GM19099 (cell line): Measurements from ENCODE around the gene RAD23A.

Experiments used
- POLR2A ChIP-seq: IDR thresholded peaks from 3 replicates; pipeline ENCODE4 v1.6.1; 2011; ENCODE audit warnings: low read depth; ENCODE audit not compliant: insufficient read length; ENCODE audit errors: extremely low read depth

RAD23A gene

GRCh38 chr19:12933287-12934072 is 12.2 kb upstream of the RAD23A start, which contains the start of gene FARSA:
FARSA (minus strand) TSS chr19:12933711; CDS start chr19:12933696, 15 bp downstream.
- peak; percentile 95 for TF ChIP-seq POLR2A

DNA sequence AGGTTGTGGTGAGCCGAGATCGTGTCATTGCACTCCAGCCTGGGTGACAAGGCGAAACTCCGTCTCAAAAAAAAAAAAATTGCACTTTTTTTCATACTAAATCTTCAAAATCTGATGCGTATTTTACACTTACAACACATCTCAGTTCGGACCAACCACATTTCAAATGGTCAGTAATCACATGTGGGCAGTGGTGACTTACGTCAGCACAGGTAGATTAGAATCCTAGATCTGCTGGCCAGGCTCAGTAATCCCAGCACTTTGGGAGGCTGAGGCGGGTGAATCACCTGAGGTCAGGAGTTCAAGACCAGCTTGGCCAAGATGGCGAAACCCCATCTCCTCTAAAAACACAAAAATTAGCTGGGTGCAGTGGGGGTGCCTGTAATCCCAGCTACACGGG is 10.6 kb upstream of the RAD23A start:
- TF ChIP-seq POLR2A: no peak

DNA sequence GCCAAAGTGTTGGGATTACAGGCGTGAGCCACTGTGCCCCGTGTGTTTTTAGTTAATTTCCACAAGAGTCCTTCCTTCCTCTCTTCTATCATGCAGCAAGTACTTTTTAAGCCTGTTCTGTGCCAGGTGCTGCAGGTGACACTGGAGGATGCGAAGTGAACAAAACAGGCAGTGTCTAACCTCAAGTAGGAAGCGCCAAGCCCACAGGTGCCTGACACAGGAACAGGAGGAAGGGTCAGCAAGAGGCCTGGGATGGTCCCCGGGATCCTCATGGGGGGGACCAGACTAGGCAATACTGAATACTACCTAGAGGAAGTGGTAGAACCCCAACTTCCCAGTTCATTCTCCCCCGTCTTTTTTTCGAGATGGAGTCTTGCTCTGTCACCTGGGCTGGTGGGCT is 9.1 kb upstream of the RAD23A start:
- TF ChIP-seq POLR2A: no peak

DNA sequence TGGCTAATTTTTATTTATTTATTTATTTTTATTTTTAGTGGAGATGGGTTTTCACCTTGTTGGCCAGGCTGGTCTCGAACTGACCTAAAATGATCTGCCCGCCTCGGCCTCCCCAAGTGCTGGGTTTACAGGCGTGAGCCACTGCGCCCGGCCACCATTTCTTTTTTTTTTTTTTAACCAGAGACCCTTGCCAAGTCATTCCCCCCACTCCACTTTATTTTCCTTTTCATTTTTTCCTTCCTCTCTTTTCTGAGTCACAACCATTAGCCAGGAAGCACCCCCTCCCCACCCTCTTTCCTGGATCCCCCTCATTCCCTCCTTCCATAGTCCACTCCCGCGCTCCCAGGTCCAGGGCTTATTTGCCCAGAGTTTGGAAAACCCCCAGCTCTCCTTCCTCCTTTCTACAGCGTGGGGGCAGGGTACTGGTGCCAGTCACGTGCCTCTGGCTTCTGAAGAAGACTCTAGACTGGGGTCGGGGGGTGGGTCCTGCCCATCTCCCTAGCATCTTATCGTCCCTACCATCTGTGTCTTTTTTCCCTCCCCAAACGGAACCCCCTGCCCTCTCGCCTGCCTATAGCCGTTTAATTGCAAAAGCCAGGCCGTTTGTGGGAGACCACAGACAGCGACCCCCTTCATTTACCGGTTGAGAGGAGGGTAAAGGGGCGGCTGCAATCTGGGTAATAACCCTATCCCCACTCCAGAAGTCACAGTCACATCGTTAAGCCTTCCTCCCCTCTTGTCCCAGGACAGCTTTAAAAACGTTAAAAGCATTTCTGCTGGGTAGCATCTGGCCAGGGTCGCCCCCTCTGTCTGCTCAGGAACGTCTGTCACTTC is 8.4 kb upstream of the RAD23A start:
- TF ChIP-seq POLR2A: no peak

DNA sequence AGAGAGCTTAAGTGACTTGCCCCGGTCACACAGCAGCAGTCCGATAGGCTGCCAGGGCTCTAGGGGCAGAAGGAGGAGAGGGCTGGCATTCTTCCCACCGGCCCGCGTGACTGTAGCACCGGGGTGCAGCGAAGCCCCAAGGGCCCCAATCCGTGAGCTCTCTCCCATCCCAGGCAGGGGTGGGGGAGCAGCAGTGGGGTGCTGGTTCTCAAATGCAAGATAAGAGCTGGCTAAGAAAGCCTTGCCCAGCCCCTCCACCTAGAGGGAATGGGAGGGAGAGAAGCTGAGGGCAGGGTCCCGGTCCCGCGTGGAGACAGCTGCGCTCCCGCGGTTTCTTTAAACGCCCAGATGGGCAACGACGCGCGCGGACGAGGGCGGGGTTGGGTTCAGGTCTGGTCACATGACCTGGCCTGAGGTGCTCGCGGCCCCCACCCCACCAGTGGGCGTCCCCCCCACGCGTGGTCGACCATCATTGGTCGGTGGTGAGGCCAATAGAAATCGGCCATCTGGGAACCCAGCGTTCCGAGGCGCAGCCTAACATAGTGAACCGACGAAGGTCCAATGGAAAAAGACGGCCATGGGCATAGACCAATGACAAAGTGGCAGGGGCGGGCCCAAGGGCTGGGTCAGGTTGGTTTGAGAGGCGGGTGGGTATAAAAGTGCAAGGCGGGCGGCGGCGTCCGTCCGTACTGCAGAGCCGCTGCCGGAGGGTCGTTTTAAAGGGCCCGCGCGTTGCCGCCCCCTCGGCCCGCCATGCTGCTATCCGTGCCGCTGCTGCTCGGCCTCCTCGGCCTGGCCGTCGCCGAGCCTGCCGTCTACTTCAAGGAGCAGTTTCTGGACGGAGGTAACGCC is 7.5 kb upstream of the RAD23A start, which contains the start of gene CALR:
Gene CALR (plus strand): TSS at position 683 of the 852 bp plus-strand sequence. CDS start 71 bp downstream, at position 754.
- peak; percentile 100 for TF ChIP-seq POLR2A

DNA sequence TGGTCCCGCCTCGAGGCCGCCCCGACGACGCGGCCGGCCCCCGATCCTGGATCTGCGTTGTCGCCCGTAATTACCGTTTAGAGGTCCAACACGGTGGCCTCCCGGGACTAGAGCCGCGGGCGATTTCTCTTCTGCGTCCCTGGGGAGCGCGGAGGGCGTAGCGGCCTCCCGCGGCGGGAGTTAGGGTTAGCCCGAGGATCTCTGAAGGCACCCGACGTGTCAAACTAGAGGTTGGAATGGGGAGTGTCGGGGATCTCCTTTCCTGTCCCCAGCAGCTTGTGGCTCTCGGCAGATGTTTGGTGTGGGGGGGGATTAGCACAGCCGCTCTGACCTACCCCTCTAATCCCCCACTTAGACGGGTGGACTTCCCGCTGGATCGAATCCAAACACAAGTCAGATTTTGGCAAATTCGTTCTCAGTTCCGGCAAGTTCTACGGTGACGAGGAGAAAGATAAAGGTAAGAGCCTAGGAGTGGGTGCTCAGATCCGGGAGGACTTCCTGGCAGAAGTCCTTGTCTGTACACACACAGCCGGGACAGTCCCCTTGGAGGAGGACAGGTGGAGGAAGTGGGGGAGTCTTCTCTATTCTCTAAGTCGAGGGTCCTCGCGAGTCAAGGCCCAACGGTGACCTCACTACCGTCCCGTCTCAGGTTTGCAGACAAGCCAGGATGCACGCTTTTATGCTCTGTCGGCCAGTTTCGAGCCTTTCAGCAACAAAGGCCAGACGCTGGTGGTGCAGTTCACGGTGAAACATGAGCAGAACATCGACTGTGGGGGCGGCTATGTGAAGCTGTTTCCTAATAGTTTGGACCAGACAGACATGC is 6.7 kb upstream of the RAD23A start:
- no peak for TF ChIP-seq POLR2A

DNA sequence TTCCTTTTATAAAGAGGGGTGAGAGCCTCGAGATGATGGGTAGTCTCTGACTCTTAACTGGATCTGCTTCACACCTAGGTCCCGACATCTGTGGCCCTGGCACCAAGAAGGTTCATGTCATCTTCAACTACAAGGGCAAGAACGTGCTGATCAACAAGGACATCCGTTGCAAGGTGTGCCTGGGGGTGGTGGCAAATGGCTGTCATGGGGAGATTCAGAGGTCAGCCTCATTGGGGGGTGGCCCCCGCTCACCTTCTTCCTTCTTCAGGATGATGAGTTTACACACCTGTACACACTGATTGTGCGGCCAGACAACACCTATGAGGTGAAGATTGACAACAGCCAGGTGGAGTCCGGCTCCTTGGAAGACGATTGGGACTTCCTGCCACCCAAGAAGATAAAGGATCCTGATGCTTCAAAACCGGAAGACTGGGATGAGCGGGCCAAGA is 5.7 kb upstream of the RAD23A start:
- TF ChIP-seq POLR2A: no peak

- no peak for TF ChIP-seq POLR2A
These were observed 4.8 kb upstream of the RAD23A start for GRCh38 chr19:12940897-12941296.

GRCh38 chr19:12943437-12944044 is 2.1 kb upstream of the RAD23A start:
- no peak for TF ChIP-seq POLR2A

GRCh38 chr19:12944104-12944674 is 1.5 kb upstream of the RAD23A start:
- no peak for TF ChIP-seq POLR2A

DNA sequence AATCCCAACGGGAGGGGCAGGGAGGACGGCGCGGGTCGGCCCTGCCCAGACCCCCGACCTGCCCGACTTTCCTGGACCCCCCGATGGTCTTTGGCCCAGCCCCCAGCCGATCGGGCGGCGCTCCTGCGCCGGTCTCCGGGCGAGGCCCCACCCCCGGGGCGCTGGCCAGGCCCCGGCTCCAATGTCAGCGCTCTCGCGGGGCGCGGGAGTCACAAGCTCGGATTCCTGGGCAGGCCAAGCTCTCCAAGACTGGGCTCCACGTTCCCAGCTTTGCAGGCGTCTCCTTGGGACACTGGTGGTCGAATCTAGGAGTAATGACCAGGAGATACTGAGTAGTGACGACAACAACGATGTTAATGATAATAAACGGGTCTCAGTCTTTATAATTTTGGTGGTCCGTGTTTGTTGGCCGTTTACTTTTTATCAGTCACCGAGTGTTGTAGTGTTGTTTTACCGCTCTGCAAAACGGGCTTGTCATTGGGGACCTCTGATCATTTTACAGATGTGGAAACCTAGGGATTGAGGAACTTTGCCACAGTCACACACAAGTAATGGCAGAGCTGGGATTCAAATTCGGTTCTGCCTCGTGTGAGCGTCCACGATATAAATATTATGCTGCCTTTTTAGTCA is 545 bp downstream of the RAD23A start:
- TF ChIP-seq POLR2A: peak; percentile 10

GRCh38 chr19:12946731-12947496 is 1.3 kb downstream of the RAD23A start:
- no peak for TF ChIP-seq POLR2A
